Neural cell (in vitro differentiated cells): Measurements from ENCODE around the gene SLC38A1.

ENCODE experiments used
- CTCF ChIP-seq: fragments of 450-650 bp; IDR thresholded peaks from 2 replicates; pipeline ENCODE4 v1.5.1; 2014; ENCODE audit warnings: antibody characterized with exemption, mild to moderate bottlenecking, moderate library complexity; ENCODE audit not compliant: poor library complexity, severe bottlenecking
- EP300 ChIP-seq: fragments of 450-650 bp; conservative IDR thresholded peaks from 2 replicates; pipeline ENCODE4 v1.6.1; 2014; ENCODE audit warnings: antibody characterized with exemption, mild to moderate bottlenecking, moderate library complexity; ENCODE audit not compliant: poor library complexity, severe bottlenecking
- EZH2 ChIP-seq: fragments of 200-600, 300-800 bp; shearing (Covaris generic), sonication (generic); IDR thresholded peaks from 2 replicates; pipeline ENCODE4 v1.6.1; 2014; ENCODE audit warnings: antibody characterized with exemption, low read length, borderline replicate concordance, mild to moderate bottlenecking; ENCODE audit not compliant: insufficient read depth, poor library complexity, severe bottlenecking
- MXI1 ChIP-seq: fragments of 450-650 bp; conservative IDR thresholded peaks from 2 replicates; pipeline ENCODE4 v1.6.1; 2014; ENCODE audit warnings: antibody characterized with exemption, mild to moderate bottlenecking; ENCODE audit not compliant: poor library complexity, severe bottlenecking
- POLR2AphosphoS5 ChIP-seq: IDR thresholded peaks from 2 replicates; pipeline ENCODE4 v1.6.1; 2012
- RAD21 ChIP-seq: fragments of 450-650 bp; conservative IDR thresholded peaks from 2 replicates; pipeline ENCODE4 v1.6.1; 2014; ENCODE audit warnings: antibody characterized with exemption, mild to moderate bottlenecking, moderate library complexity
- SMC3 ChIP-seq: fragments of 450-650 bp; conservative IDR thresholded peaks from 2 replicates; pipeline ENCODE4 v1.6.1; 2014; ENCODE audit warnings: antibody characterized with exemption, mild to moderate bottlenecking, moderate library complexity; ENCODE audit not compliant: poor library complexity

DNA sequence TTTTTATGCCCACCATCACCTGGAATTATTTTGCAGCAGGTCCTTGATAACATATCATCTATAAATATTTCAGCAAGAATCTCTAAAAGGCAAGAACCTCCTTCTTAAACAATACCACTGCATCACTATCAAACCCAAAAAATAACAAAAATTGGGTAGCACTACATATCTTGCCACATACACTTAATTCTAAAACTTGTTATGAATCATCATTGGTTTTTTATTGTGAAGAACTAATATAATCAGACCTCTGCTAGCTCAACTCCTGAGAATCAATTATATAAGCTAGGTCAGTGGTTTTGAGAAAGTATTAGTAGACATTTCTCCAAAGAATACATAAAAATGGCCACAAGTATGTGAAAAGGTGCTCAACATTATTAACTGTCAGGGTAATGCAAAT lies 23.8 kb downstream of the SLC38A1 start:
- TF ChIP-seq POLR2AphosphoS5 (no peak), CTCF (no peak), MXI1 (no peak), EZH2 (no peak), EP300 (no peak), RAD21 (no peak), SMC3 (no peak)
